HG03039 (cell line): ENCODE results near the gene GZMA.
"Not testable (repeated sequence)": the region's sequence is repeated elsewhere in the genome, so short reads cannot be mapped to it uniquely, and the experiment has no call there.

Experiments used
- ATAC-seq: cut with Tn5 transposase; IDR thresholded peaks from one replicate; pipeline ENCODE4 v1.9.1; 2021; ENCODE audit warnings: mild to moderate bottlenecking, moderate library complexity; ENCODE audit not compliant: unreplicated experiment

The GZMA gene

DNA sequence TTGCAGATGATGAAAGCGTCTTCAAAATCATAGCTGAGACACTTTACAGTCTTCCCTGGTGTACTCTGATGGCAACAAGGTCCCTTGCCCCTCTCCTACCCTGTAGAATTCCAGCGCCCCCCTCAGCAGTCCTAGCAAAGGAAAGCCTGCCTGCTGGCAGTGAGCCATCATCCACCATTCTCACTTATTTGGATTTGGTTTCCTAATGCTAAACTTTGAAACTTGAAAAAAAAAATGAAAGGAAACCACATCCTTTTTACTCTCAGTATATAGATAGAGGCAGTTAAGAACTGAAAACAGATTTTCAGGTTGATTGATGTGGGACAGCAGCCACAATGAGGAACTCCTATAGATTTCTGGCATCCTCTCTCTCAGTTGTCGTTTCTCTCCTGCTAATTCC, at the start of gene GZMA:
TSS of gene GZMA (plus strand) at position 299 of the 400 bp plus-strand sequence. CDS start at position 336, 37 bp downstream.
- no peak for ATAC-seq

DNA sequence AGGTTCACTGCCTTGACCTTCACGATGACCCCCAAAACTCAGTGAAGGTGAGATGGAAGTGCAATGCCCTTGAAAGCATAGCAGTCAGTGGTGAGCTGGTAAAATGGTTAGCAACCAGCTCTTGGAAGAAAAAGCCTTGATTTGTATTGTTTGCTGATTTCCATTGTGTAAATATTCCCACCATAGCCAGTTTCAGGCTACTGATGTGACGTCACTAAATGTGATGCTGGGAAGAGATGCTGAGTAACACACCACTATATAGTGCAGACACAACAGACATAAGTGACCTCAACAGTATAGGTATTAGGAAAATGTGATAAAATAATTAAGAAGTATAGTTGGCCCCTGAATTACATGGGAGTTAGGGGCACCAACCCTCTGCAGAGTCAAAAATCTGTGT, 47.3 kb upstream of the GZMA start:
- no peak for ATAC-seq

DNA sequence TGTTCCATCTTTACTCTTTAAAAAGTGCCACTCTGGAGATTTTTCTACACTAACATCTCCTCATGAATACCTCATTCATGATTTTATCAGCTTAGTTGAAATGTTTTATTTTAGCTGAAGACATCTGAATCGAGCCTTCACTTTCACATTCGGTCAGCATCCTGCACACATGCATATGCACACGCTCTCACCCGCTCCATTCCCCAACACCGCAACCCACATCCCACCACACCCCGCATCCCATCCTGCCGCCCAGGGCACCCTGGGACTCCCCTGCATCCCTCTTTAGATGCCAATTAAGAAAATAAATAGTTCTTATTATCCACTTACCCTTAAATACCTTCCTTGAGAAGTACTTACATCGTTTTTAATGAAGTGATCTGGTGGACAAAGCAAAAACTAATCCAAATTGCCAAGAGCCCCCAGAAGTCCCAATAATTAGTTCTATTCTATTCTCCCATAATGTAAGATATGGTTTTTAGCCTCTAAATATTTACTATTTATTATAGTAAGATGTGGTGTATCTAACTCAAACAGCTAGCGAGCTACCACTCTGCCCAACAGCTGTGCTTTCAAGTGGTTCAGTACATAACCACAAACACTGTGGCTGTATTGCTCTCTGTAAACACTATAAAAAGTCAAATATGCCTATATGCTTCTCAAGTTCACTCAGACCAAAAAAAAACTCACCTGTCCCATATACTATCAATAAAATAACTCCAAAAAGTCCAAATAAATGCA, 40.2 kb upstream of the GZMA start:
- no peak for ATAC-seq

DNA sequence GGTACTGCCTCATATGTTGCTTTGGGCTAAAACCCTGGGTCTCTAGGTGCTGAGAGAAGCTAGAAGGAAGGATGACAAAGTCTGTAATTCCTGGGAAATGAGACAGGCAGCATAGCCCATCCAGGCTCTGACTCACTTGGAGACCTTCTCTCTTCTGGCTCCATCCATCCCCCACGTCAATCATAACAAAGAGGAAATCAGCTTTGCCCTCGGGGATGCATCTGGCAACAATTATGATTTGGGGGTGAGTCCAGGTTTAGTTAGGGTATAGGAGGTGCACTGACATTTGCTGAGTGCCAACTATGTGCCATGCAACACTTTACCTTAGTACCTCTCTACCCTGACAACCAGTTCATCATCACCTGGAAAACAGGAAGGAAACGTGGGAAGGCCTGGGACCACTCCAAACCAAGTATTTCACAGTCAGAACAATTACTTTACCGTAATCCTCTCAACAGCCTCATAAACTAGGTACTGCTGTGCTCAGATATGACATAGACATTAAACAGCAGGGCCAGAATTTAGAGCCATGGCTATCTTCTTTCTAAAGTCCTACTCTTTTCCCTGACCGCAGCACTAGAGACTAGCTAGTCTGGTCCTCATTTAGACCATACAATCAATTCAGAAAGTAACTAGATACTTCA, 39.1 kb upstream of the GZMA start:
- no peak for ATAC-seq

DNA sequence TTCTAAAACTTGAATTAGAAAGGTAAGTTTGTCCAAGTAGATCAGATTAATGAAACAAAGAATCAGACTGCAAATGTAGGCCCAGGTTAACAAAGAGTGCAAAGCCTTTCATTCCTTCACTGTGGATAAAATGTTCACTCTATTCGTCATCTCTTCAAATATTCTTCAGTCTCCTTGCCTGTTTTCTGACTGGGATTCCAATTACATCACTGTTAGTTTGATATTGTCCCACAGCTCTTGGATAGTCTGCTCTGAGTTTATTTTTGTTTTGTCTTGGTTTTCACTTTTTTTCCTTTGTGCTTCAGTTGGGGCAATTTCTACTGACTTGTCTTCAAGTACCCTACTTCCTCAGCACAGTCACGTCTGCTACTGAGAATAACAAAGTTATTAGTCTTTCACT, 38.5 kb upstream of the GZMA start:
- no peak for ATAC-seq

DNA sequence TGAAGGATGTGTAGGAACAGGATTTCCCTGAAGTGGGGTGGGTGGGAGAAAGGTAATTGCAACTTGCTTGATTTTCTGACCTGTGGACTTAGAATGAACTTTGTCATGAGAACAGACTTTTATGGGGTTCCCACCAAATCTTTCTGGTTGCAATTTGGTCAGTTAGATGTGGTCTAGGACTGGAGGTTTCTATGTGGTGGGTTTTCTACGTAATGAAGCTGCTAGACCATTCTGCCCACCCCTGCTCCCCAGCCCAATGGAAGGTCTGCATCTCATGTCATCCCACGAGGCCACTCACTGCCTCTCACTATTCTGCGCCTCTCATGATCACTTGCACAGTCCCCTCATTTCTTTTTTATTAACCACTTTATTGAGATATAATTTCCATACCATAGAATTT, 37.9 kb upstream of the GZMA start:
- ATAC-seq, result no peak

DNA sequence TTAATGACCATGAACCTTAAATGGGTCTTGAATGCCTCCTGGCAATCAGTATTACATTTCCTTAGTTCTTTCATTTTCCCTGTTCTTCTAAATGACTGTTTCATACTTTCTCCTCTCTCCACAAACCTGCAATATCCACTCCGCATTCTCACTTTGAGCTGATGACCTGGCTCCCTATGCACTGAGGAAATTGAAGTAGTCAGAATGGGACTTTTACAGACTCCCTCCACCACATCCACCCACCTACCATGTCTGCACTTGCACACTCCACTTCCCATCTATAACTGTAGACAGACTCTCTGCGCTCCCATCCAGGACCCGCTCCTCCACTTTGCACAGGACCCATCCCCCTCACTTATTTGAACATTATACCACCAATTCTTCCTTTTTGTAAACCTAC, 36.2 kb upstream of the GZMA start:
- no peak for ATAC-seq

DNA sequence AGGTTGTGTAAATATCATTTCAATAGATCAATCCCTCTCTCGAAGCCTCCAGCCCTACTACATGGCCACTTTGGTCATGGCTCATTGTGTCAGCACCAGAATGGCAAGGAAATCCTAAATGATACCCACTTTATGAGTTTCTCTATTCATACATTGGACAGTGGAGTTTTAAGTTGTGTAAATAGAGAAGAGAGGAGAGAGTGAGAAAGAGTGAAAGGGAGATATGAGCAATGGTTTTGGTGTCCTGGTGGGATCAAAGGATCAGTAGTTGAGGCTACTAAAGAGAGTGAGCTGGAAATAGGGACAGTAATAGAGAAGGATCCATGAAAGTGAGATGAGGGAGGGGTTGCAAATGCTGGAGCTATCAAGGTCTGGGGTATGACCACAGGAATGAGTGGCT, 31.5 kb upstream of the GZMA start:
- no peak for ATAC-seq

DNA sequence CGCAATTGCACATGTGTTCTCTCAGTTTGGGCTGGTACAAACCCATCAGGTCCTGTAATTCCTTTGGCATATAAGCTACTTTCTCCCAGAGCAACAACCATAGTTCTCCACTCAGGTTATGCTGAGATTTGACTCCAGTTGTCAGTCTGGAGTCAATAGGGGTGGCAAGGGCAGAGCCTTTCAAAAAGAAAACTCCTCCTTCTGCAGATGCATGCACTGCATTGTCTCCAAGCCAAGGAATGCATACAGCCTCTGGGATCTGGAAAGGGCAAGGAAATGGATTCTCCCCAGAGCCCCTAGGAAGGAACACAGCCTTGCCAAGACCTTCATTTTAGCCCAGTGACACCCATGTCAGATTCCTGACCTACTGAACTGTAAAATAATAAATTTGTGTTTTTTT, 31.0 kb upstream of the GZMA start:
- no peak for ATAC-seq

DNA sequence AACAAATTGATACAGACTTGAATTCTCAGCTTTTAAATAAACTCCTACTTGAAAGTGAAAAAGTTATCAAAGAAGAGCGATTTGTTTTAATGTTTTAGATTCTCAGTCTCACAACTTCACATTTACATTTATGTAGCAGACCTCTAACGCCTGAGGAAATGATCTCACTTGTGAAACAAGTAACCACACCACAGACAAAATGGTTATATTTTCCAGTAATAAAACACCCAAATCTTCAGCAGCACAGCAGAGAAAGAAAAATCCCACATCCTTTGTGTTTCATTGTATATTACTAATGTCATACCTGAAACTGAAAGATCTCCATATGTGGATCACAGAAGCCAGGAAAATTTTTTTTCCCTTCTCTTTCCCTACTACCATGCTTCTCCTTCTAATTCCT, 29.8 kb upstream of the GZMA start:
- no peak for ATAC-seq

DNA sequence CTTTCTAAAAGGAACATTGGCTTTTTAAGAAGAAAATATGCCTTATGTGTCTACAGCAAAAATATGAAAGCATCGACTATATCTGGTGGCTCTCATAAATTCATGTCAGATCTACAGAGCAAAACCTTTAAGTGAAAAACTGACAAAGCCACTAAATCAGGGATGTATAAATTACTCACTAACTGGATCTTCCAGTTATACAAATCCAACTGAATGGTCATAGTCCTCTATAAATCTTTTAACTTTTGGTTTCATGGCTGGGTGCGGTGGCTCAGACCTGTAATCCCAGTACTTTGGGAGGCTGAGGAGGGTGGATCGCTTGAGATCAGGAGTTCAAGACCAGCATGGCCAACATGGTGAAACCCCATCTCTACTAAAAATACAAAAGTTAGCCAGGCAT, 29.2 kb upstream of the GZMA start:
- no peak for ATAC-seq

DNA sequence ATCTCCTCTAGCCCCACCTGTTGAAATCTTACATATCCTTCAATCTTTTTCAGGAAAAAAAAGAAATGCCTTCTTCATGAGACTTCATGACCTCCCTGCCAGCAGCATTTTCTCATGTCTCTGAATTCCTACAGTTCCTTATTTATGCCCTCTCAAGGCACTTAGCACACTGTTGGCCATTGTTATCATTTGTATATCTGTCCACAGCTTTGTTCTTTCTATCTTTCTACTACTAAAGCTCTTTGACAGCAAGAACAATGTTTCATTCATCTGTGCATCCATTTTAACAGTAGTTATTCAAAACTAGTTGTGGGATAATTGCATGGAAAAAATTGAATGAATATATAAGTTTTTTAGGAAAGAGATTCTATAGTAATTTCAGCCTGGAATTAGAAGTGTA, 20.9 kb upstream of the GZMA start:
- ATAC-seq, result no peak

DNA sequence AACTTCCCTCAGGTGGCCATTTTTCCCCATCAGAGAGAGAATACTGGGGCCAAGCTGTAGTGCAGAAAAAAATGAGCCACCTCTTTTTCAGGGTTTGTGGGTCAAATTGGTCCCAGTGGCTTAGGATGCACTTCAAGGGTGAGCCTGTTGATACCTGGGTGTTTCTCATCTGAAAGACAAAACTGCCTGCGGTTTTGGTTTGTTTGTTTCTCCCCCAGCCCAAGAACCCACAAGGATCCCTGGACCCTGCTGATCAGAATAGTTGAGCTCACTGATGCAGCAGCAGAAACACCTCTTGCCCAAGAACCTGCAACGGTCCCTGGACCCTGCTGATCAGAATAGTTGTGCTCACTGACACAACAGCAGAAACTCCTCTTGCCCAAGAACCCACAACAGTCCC, 13.1 kb upstream of the GZMA start:
- ATAC-seq, result not testable (repeated sequence)

DNA sequence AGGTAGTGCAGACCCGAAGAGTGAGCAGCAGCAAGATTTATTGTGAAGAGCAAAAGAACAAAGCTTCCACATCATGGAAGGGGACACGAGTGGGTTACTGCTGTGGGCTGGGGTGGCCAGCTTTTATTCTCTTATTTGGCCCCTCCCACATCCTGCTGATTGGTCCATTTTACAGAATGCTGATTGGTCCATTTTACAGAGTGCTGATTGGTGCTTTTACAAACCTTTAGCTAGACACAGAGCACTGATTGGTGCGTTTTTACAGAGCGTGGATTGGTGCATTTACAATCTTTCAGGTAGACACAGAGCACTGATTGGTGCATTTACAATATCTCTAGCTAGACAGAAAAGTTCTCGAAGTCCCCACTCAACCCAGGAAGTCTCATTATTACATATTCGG, 11.4 kb upstream of the GZMA start:
- not testable (repeated sequence) for ATAC-seq

DNA sequence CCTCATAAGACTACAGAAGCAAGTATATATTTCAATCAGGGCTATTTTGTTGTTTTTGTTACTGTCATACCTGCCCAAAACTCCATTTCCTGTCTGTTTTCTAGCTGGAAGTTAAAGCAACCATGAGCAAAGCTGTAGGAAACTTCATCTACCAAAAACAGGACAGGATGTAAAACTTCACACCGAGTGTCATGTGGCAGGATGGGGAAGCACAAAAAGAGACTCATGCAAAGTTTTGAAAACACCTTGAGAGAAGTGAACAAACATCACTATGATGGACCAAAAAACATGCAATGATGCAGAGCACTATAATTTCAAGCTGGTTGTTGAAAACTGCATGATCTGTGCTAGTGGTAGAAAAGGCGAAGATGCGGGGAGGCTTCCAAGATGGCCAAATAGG, 6.3 kb upstream of the GZMA start:
- no peak for ATAC-seq

DNA sequence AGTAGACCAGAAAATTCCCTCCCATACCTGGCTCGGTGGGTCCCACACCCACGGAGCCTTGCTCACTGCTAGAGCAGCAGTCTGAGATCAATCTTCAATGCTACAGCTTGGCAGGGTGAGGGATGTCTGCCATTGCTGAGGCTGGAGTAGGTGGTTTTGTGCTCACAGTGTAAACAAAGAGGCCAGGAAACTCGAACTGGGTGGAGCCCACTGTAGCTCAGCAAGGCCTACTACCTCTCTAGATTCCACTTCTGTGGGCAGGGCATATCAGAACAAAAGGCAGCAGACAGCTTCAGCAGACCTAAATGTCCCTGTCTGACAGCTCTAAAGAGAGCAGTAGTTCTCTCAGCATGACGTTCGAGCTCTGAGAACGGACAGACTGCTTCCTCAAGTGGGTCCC, 5.6 kb upstream of the GZMA start:
- no peak for ATAC-seq

DNA sequence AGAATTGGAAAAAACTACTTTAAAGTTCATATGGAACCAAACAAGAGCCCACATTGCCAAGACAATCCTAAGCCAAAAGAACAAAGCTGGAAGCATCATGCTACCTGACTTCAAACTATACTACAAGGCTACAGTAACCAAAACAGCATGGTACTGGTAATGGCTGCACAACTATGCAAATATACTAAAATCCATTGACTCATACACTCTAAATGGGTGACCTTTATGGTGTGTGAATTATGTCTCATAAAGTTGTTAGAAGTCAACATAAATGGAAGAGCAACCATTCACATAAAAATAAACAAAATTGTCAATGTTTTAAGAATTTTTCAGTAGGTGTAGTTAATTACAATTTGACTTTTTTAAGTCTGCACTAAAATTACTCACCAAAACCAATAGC, 1.3 kb upstream of the GZMA start:
- not testable (repeated sequence) for ATAC-seq

DNA sequence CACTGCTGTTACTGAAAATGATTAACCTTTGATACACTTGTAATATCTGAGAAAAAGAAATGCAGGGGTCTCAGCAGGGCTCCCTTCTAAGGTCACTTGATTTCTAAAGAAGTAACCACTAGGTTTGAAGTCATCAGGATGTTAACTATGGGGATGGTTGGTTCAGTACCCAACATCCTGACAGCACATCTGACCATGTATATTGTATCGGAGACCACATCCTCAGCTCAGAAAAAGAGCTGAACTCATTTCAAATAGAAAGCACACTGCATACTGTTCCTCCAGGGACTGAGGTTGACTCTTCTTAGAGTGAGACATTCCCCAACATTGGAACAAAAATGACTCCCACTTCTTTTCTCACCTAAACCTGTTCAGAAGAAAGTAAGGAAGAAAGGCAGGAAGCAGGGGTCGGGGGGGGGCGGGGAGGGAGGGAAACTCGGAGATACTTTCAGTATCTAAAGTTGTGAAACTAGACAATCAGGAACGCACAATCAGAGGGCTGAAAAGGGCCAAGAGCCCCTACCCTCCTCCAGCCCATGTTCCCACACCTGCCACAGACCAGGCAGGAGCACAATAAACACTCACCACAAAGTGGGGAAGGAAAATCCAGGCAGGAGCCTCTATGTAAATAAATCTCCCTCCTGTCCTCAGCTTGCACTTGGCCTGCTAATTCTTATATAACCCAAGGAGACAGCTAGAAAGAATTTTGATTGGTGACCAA, 730 bp upstream of the GZMA start:
- no peak for ATAC-seq

DNA sequence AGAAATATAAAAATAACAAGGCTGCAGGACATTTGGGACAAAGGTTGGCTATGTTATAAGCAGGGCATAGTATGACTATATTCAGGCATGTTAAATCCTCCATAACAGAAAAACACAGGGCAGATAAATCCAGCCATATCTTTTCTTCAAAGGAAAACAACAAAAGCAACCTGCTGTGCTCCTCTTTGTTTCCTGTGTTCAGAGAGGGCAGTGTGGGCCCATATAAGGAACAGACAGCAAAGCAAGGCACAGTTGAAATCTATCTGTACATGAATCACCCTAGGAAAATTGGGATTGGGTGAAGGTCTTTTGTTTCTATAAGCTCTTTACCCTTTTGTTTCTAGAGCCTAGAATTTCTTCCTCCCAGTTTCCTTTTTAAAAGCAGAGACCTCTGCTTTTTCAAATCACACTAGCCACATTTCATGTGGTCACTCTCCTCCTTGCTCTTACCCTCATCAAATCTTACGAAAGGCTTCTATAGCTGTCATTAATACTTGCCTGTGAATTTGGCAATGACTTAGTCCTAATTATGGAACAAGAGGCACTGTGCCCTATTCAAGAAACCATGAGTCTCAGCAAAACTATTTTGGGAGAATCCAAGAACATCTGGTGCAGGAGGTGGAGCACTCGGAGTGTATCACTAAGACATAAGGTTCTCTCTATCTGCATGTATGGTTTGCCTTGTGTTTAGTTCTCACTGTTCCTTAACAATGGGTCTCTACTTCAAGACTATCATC, 1.8 kb downstream of the GZMA start:
- no peak for ATAC-seq

DNA sequence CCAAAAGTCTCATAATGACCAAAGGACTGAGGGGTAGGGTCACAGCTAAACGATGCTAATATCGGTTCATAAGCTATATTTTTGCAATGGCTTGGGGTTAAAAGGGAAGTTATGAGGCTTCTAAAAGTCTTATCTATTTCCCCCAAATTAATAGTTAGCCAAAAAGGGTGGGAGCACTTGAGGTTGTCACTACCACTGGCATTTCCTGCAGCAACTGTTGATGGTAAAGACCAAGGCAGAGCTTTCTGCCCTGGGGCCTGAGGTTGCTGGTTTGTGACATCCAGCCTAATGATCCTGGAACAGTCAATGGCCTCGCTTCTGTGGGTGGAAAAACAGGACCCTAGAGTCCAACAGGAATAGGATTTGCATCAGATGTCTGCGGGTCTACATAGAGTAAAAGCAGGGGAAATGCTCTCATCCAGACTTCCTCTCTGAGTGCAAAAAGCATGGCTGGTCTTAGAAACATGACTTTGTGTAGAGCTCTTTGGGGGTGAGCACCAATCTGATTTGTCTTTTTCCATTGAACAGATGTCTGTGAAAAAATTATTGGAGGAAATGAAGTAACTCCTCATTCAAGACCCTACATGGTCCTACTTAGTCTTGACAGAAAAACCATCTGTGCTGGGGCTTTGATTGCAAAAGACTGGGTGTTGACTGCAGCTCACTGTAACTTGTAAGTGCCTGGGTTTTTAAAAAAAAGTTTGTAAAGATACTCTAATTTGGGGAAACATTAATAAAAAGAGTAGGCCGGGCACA, 2.7 kb downstream of the GZMA start:
- ATAC-seq, result no peak

DNA sequence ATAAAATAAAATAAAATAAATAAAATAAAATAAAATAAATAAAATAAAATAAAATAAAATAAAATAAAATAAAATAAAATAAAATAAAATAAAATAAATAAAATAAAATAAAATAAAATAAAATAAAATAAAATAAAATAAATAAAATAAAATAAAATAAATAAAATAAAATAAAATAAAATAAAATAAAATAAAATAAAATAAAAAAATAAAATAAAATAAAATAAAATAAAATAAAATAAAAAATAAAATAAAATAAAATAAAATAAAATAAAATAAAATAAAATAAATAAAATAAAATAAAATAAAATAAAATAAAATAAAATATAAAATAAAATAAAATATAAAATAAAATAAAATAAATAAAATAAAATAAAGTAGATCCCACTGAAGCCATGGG, 3.5 kb downstream of the GZMA start:
- ATAC-seq, result not testable (repeated sequence)
